Measurements from ENCODE around the gene GSK3B. TPM values are rescaled to one million over a fixed set of nuclear protein-coding genes. Genes with fewer than 3 reads are reported as not detected.

Gene GSK3B
- total RNA-seq, 1 experiment from 2014 or later: 56.5 TPM

GRCh38 chr3:120098710-120099109 is 4.5 kb upstream of the GSK3B start:
- no peaks in the 10 kb centered on the region for H3K4me1 ChIP-seq (ENCODE audit: insufficient read depth, low read length)
- peaks cover 0 to 13% of the 10 kb centered on the region in 2 experiments; a peak in 2 of 4 replicates for H3K4me1 Mint-ChIP-seq

More at GRCh38 chr3:120098710-120099109, 4.5 kb upstream of the GSK3B start:
- Mint-ChIP-seq H3K27ac (no peak overlapping the region), H3K27me3 (ENCODE audit: low read depth) (no peaks in the 10 kb centered on the region), H3K9me3 (no peaks in the 10 kb centered on the region), H3K4me3 (no peak overlapping the region), H3K36me3 (ENCODE audit: insufficient read depth in 1 of 3, low read depth in 3 of 3) (peaks cover 13 to 32% (median 23%) of the 10 kb centered on the region in 3 experiments)
- Histone ChIP-seq H3K23me2 (ENCODE audit: insufficient read length, low read depth, low read length, poor library complexity, severe bottlenecking) (peaks cover 4% of the 10 kb centered on the region), H3K14ac (ENCODE audit: insufficient read depth, low read length) (no peak overlapping the region), H4K91ac (ENCODE audit: insufficient read length, low read depth, low read length) (no peak overlapping the region), H3K56ac (ENCODE audit: insufficient read length, low read depth, low read length) (no peak overlapping the region), H3K4ac (ENCODE audit: low read depth, low read length) (no peak overlapping the region), H2AK5ac (ENCODE audit: insufficient read length, low read length) (no peak overlapping the region), H3K27ac (ENCODE audit: insufficient read length, low read depth, low read length) (no peak overlapping the region), H3T11ph (ENCODE audit: low read length) (no peak overlapping the region), H3K4me2 (ENCODE audit: insufficient read depth, insufficient read length, low read length) (no peak overlapping the region), H4K8ac (replicated peaks; ENCODE audit: insufficient read length, low read depth, low read length) (no peak overlapping the region), H3K79me1 (ENCODE audit: insufficient read depth, low read depth, low read length, poor library complexity, severe bottlenecking) (no peaks in the 10 kb centered on the region), H3K9ac (ENCODE audit: extremely low read depth, insufficient read length, low read length) (no peak overlapping the region), H2BK15ac (ENCODE audit: low read depth, low read length) (no peak overlapping the region), H4K5ac (ENCODE audit: insufficient read length, low read depth, low read length) (no peak overlapping the region), H2AFZ (ENCODE audit: low read length) (no peak overlapping the region), H3K18ac (ENCODE audit: insufficient read length, low read depth, low read length) (no peak overlapping the region), H3K79me2 (ENCODE audit: insufficient read depth, low read length) (peaks cover 6% of the 10 kb centered on the region; the same call in 1 of the 2 replicates), H2BK20ac (ENCODE audit: low read depth, low read length, poor library complexity, severe bottlenecking) (no peak overlapping the region), H2BK120ac (ENCODE audit: low read depth, low read length, poor library complexity, severe bottlenecking) (no peak overlapping the region), H3K9me3 (ENCODE audit: control insufficient read depth, low read depth, low read length) (no peaks in the 10 kb centered on the region), H2BK12ac (ENCODE audit: insufficient read length, low read depth, low read length) (no peak overlapping the region), H3K23ac (ENCODE audit: insufficient read length, low read depth, low read length) (no peak overlapping the region), H2BK5ac (ENCODE audit: insufficient read length, low read length) (no peak overlapping the region), H4K20me1 (ENCODE audit: control insufficient read depth, insufficient read depth, insufficient read length) (no peaks in the 10 kb centered on the region), H3K27me3 (ENCODE audit: insufficient read depth, low read length) (no peaks in the 10 kb centered on the region)
- DNase-seq: no peak
- TF ChIP-seq CTCF (conservative IDR thresholded peaks at IDR 0.05): no peak
